ENCODE measurements around the gene PPP2R2C.

DNA sequence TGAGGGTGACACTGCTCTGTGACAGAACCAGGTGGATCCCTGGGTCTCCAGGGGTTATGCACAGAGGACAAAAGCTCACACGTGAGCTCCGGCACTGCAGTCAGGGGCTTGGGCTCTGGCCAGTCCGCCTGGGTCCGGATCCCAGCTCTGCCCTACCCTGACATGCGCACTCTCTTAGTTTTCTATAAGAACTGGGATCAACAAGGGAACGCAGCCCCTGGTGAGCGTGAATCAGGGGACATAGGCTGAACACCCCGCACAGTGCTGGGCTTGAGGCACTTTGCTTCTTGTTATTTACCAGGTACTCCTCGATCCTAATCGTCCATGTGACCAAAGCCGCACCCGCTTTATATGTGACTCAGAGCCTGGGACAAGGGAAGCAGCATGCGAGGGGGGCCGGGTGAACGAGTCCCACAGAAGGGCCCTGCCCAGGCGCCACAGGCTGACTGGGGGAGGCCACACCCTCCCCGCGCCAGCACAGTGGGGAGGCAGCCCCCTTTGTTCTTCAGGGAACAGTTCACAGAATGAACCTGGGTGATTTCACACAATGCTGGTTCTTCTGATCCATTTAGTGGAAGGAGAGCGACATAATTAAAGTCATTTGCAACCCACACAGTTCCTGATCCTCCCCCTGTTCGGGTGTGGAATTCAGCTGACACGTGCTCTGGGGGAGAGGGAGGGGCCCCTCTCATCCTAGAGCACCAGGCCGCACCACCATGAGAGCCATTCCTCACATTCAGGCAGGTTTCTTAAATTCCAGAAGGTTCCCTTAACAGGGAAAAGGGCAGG, 147.2 kb downstream of the PPP2R2C start:
- TF ChIP-seq, protein P1, sequence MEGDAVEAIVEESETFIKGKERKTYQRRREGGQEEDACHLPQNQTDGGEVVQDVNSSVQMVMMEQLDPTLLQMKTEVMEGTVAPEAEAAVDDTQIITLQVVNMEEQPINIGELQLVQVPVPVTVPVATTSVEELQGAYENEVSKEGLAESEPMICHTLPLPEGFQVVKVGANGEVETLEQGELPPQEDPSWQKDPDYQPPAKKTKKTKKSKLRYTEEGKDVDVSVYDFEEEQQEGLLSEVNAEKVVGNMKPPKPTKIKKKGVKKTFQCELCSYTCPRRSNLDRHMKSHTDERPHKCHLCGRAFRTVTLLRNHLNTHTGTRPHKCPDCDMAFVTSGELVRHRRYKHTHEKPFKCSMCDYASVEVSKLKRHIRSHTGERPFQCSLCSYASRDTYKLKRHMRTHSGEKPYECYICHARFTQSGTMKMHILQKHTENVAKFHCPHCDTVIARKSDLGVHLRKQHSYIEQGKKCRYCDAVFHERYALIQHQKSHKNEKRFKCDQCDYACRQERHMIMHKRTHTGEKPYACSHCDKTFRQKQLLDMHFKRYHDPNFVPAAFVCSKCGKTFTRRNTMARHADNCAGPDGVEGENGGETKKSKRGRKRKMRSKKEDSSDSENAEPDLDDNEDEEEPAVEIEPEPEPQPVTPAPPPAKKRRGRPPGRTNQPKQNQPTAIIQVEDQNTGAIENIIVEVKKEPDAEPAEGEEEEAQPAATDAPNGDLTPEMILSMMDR (tag by site-specific recombination; IDR thresholded peaks at IDR 0.05) = no peak
- TF ChIP-seq ZNF416 (tag by site-specific recombination; IDR thresholded peaks at IDR 0.05) (no peak), ZNF366 (tag by site-specific recombination; conservative IDR thresholded peaks at IDR 0.05) (no peak), ZNF514 (tag by site-specific recombination; IDR thresholded peaks at IDR 0.05) (no peak)
